HG03135 (cell line): Measurements from ENCODE around the gene DUSP14.

ENCODE experiments used
- ATAC-seq: cut with Tn5 transposase; IDR thresholded peaks from one replicate; pipeline ENCODE4 v1.9.1; 2021; ENCODE audit warnings: mild to moderate bottlenecking, moderate library complexity; ENCODE audit not compliant: unreplicated experiment

The DUSP14 gene

GRCh38 chr17:37512442-37513068 is 22.9 kb downstream of the DUSP14 start:
- no peak for ATAC-seq

- ATAC-seq, result no peak
These were observed 24.0 kb downstream of the DUSP14 start for GRCh38 chr17:37513711-37514110.

DNA sequence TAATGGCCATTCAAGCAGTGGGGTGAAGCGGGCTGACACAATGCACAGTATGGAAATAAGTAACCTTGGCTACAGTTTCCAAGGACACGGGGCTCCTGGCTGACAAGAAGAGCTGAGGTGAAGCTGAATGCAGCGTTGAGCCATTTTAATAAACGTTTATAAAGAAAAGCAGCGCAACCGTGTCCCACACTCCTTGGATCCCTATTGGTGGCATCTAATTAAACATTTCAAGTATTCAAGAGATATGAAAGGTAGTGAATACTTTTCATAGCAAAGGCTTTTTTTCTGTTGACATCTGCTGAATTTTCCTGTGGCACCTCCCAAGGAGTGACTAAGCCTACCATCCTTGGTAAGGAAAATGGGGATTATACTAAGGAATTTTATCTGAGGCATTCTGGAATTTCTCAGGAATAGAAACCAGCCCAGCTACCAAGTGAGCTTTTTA is 26.5 kb downstream of the DUSP14 start:
- ATAC-seq, result no peak

- no peak for ATAC-seq
These were observed 28.2 kb downstream of the DUSP14 start for GRCh38 chr17:37517881-37518280.

DNA sequence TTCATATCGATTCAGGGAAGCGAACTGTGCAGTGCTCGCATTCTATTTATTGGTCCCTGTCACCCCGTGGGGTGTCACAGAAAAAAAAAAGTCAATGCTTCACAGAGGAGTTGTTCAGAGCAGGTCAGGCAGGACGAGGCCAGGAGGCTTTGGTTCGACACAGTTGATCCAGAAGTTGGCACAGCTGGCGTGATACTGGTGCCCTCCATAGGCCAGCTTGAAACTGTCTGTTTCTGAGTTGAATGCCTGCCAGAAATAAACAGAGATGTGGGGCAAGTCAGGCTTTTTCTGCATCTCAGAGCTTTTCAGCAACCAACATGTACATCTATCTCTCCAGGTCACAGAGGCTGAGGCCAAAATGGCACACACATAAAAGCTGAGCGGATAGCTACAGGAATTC is 29.1 kb downstream of the DUSP14 start:
- ATAC-seq, result no peak

DNA sequence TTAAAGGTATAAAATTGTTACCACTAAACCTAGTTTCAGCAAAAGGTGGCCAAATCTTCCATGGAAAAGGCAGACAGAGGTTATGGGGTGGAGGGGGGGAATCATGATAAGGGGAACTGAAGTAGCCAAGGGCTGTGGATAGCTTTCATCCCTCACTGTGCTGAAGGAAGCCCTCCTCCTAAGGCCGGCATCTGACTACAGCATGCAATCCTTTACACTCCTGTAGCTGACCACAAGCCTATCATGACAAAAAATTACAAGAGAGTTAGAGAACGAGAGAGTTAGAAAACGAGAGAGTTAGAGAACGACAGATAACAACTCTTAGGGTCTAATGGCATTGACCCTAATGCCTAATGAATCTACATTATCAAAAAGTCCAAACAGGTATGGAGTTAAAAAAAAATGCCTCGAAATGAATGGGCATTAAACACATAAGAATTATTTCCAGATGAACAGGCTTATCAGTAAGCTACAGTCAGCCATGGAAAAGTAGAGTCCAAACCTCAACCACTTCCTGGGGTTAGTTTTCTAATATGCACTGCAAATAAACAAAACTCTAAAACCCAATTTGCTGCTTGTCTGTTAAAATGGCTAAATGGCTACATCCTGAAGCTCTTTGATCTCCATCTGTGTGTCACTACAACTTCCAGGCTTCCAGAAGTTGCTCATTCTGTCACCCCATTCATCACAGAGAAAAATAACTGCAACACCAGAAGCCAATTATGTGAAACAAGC is 29.7 kb downstream of the DUSP14 start:
- ATAC-seq, result no peak

GRCh38 chr17:37520174-37520573 is 30.5 kb downstream of the DUSP14 start:
- ATAC-seq, result no peak

DNA sequence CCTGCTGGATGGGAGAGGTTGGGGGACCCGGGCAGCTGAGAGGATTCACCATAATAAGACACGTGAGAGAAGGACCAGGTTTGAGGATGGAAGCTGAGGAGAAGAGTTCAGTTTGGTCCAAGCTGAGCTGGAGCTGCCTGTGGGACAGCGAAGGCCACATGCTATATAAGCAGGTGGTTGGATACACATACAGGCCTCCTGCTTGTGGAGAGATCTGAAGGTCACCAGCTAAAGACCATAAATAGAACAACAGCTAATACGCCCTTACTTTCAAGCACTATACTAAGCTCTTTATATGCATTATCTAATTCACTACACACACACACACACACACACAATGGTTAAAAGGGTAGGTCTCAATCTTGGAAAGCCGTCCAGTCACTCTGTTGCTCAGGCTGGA is 32.1 kb downstream of the DUSP14 start:
- no peak for ATAC-seq

DNA sequence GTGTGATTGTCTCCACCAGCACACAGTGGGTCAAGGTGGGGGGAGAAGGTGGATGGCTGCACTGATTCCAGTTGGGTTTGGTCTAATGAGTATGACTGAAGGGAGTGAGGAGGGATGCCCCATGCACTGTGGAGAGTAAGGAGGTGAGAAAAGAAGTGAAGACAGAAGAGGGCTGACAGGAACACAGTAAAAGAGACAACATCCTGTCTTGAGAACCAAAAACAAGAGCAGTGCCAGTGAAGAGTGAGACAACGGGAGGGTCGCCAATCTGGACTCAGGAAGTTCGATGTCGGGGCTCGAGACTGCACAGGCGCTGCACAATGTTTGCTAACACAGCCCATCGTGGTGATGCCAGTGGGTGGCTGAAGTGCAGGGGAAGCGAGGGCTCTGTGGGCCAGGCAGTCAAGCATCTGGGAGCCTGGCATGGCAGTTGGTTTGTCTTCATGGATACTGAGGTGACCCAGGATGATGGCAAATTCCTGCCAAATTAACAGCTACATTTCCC is 34.1 kb downstream of the DUSP14 start:
- no peak for ATAC-seq

DNA sequence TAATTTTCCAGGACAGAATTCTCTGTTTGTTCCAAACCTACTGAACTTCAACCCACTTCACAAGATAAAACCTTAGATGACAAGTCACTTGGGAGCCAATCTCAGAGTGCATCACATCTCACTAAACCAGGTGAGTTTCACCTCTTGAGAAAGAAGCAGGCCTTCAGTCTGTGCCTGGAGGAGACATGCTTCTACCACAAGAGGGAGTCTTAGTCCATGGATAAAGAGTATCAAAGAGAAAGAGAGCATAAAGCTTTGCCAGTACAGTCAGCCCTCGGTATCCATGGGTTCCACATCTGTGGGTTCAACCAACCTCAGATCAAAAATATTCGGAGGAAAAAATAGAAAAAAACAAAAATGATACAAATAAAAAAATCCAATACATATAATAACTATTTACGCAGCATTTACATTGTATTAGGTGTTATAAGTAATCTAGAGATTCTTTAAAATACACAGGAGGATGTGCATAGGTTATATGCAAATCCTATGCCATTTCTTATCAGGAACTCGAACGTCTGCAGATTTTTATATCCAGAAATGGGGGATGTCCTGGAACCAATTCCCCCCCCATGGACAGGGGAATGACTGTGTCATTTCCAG is 37.7 kb downstream of the DUSP14 start:
- ATAC-seq, result no peak

- ATAC-seq, result no peak
These were observed 40.7 kb downstream of the DUSP14 start for GRCh38 chr17:37530420-37530819.

GRCh38 chr17:37532756-37533155 is 43.1 kb downstream of the DUSP14 start:
- ATAC-seq, result no peak

DNA sequence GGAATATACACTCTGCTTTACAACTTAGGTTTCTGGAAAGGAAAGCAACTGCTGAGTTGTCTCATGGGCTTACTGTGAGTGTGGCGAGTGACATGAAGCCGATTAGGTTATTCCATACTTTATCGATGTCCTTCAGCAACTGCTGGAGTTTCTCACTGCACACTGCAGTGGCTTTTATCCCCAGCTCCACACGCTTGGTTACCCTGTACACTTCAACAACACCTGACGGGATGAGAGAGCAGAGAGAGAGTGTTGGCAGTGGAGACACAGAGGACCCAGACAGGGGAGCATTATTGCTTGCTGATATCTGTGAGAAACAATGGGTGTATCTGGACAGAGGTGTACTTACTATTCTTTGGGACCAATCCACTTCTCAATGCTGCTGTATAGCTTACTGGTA is 46.2 kb downstream of the DUSP14 start:
- no peak for ATAC-seq

- ATAC-seq, result no peak
These were observed 49.4 kb downstream of the DUSP14 start for GRCh38 chr17:37538981-37539659.

GRCh38 chr17:37541880-37542660 is 52.4 kb downstream of the DUSP14 start:
- ATAC-seq, result no peak

GRCh38 chr17:37543637-37544052 is 54.0 kb downstream of the DUSP14 start:
- no peak for ATAC-seq

- ATAC-seq, result no peak
These were observed 55.8 kb downstream of the DUSP14 start for GRCh38 chr17:37545486-37545885.

GRCh38 chr17:37546302-37546701 is 56.6 kb downstream of the DUSP14 start:
- ATAC-seq, result no peak

- ATAC-seq, result no peak
These were observed 58.3 kb downstream of the DUSP14 start for GRCh38 chr17:37547986-37548385.

DNA sequence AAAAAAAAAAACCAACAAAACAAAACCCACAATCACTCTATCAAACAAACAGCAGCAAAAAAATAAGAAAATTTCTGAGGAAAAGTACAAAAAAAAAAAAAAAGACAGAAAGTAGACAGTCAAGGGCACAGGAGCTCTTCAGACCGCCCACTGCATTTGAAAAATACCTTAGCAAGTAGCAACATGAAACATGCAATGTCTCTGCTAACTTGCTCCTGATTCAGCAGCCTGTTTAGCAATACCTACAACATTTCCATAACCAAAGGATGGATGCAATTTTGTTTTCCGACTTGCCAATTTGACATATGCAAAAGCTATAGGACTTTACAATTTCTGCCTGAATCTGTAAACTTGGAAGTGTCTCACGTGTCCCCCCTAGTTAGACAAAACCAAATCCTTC is 62.1 kb downstream of the DUSP14 start:
- ATAC-seq, result no peak
